DMS 273 (cell line): ENCODE data around the gene RRP15.
"Not testable (repeated sequence)": the region's sequence is repeated elsewhere in the genome, so short reads cannot be mapped to it uniquely, and the experiment has no call there.

Experiments
- DNase-seq: peaks from one replicate; lab custom pipeline; 2025; ENCODE audit not compliant: unreplicated experiment; lab: John Stamatoyannopoulos, UW

RRP15 gene

DNA sequence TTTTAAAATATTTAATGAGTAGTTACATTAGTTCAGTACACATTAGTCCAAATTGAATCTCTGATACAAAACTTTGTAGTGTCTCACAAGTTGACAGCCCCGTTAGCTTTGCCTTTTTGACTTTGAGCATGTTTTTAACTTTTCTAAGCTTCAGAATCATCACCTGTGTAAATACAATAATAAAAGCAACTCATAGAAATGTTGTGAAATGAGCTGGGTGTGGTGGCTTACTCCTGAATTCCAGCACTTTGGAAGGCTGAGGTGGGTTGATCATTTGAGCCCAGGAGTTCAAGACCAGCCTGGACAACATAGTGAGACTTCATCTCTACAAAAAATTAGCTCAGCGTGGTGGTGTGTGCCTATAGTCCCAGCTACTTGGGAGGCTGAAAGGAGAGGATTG is 11.1 kb downstream of the RRP15 start:
- no peak for DNase-seq

DNA sequence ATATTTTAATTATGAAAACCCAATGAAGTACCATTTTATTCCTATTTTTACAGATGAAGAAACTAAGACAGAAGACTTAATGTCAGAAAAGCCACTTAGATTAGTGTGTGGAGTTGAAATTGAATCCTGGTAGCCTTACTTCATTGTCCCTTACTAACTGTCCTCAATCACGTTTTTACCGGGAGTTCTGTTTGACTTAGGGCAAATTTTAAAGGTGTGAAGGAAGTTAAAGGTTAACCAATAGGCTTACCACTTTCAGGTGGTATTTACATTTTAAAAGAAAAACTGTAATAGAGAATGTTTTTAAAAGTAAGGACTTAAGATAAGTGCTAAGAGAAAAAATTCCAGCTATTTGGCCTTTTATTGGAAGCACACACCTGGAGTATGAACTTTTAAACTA is 12.4 kb downstream of the RRP15 start:
- no peak for DNase-seq

DNA sequence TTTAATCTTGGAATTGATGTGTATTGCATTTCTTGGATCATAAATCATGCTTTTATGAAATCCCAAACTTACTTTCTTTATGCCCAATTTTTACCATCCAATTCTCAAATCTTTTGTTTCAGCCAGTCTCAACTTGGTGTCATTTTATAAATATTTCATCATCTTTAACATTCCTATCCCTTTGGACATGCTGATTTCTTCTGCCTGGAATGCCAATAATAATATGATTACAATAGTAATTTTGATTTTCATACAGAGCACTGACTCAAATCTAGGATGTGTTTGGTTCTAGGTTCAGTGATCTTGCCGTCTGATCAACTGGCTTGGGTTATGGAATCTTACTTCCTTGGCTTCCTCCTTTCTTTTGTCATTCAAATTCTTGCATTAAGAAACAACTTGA is 12.8 kb downstream of the RRP15 start:
- no peak for DNase-seq

DNA sequence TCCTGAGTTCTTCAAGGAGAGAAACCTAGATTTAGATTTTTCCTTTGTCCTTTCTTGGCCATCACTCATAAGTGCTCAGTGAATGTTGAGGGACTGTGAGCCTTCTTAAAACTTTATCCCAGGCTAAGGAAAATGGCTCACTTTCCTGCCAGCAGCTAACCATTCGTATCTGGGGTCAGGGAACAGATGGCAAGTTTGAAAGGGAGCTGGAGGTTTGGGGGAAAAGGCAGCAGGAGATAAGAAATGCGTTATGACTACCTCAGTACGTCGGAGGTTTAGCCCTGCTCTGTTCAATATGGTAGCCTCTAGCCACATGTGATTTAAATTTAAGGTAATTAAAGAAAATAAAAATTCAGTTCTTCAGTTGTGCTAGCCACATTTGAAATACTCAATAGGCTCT is 13.3 kb downstream of the RRP15 start:
- peak; percentile 75 for DNase-seq

DNA sequence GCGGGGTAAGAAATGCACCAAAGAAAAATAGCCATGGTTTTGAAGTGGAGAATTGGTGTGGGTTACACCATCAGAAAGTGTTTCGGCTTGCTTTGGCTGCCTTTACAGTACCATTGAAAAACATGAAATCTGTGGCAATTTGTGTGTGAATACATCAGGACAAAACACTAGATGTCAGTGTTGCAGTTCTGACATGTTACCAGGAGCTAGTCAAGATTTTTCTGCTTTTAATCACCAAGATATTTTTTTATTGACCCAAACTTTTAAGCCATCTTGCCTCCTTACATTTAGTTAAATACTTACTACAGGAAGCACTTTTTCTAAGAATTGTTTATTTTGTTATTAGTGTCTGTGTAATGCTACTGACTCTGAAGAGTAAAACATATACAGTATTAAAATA is 14.3 kb downstream of the RRP15 start:
- peak; percentile 66 for DNase-seq

DNA sequence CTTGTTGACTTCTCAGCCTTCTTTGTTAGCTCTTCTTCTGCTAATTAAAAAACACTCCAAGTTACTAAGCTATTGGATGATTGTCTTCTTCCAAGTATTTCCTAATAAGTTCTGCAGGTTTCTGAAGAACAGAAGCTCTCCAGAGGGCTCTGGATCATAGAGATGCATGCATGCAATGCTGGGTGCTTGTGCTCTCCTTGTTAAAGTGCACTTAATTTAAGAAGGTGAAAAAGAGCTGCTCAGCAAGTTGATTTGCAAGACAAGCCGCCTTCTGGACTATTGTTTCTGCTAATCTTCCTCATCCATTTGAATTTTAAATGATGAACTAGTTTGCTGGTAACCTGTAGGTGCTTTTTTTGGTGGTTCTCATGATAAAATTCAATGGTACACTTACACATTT is 16.1 kb downstream of the RRP15 start:
- no peak for DNase-seq

DNA sequence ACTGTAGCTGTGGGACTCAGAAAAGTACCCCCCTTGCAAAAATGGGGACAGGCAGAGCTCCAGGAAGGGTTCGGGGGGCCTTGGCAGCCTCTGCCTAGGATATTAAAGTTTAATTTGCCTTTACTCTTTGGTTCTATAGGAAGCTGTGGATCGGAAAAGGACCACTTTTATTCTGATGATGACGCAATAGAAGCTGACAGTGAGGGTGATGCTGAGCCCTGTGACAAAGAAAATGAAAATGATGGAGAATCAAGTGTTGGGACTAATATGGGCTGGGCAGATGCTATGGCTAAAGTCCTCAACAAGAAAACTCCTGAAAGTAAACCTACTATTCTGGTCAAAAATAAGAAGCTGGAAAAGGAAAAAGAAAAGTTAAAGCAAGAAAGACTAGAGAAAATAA is 17.1 kb downstream of the RRP15 start:
- DNase-seq: no peak

DNA sequence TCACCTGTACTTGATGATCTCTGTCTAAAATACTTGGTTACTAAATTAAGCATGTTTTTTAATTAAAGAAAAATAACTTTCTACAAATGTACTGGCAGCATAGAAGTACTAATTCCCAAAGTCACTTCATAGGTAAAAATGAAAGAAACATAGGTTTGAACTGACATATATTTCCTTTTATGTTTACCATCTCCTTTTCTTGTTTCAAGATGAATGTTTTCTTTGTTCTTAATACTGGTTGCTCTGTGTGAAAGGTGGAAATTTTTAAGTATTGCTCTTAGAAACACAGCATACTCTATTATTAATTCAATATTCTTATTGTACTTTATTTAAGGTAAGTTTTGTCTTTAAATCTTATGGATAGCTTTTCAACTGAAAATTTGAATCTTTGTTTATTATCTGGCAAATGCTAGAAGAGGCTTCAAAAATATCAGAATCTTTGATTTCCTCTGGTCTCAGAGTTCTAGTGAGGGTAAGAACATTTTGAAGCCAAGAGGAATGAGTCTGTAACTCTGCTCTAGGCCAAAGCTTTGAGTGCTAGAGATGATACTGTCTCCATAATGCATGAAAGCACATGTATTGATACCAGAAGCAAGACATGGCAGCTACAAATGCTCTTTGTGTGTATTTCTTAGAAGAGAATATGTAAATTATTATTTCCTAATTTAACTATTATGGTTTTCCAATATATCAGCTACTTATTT is 18.2 kb downstream of the RRP15 start:
- no peak for DNase-seq

DNA sequence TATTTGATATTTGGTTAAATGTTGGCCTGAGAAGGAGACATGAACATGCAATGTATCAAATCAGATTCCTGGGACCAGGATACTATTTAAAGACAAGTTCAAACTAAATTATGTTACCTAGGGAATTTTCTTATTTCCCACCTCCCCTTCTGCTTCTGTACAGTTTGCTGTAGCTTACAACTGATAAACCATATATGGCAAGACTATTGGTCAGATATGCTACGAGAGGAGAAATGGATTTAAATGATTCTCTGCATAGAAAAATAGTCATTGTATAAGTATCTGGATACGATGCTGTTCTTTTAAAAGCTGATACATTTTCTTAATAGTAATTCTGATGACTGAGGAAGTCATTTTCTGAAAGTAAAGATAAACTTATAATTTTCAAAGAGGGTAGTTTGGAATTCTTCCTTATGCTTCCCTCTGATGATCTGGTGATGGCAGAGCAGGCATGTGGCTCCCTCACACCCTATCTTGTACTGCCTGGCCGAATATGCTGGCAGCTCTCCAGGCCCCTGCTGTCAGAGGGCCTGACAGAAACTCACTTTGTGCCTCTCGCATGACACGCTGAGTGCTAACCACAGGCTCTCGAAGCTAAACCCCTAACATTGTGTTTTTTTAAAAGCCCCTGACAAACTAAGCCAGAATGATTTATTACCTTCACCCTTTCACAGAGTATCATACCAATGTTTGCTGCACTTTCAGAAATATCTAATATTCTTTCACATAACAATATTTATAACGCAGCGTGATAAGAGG is 19.4 kb downstream of the RRP15 start:
- peak; percentile 68 for DNase-seq

DNA sequence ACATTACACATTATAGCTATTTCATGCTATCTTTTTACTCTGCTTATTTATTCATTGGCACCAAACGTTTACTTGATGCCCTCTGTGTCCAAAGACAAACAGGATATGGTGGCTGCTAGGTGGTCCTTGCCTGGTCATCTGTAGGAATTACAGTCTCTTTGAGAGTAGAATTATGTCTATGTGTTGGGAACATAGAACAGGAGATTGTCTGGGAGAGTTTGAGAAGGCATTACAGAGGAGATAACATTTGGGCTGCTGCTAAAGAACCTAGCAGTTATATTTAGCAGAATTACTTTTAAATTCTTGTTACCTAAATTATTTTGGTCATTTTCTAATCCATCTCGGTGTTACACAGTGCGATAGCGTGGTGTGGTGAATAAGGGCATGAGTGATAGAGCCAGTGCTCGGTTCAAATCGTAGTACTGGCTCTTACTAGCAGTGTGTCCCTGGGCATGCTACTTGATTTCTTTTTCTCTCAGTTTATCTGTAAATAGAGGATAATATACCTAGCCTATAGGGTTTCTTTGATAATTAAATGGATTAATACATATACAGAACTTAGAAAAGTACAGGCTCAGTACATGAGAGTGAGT is 20.5 kb downstream of the RRP15 start:
- DNase-seq: no peak

DNA sequence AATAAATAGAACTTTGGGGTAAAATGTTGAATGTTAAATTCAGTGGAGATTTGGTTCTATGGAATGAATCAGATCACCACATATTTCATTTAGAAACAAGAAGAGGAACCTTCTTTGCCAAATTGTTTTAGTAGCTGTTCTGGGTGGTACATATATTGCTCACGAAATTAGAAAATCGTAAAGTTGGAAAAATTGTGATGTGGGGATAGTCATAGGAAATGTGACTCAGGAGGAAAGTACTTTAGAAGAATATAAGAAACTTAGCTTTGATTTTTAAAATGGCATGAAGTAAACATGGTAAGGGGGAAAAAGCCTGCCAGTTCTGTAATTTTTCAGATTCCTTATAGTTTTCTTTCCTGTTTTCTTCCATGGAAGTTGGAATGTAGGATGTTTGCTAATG is 27.4 kb downstream of the RRP15 start:
- no peak for DNase-seq

DNA sequence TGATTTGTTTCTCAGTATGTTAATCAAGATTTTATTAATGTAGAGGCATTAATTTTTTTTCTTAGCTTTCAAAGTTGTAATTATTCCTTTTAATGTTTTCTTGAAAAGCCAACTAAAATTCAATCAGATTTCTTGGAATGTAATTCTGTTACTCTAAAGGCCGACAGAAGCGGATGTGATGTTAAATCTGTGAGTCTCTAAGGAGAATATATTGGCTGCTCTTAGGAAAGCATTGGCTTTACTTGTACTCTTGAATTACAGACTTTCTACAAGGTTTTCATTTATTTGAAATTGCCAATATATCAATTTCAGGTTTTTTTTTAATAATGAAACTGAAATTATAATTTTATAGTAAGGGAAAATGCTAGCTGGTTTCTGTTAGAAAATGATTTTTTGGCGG is 29.2 kb downstream of the RRP15 start:
- no peak for DNase-seq

DNA sequence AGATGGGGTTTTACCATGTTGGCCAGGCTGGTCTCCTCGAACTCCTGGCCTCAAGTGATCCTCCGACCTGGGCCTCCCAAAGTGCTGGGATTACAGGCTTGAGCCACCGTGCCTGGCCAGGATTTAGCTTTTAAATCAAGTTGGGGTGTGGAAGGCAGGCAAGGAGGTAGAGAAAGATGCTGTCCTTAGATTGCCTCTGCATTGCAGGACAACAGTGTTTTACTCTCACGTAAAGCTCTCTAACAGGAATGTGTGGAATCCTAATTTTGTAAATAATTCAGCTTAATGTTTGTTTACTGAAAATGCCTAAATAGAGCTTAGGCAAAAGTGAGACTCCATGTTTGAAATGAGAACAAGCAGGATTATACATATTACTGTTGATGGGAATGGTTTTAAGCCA is 30.5 kb downstream of the RRP15 start:
- DNase-seq: no peak

DNA sequence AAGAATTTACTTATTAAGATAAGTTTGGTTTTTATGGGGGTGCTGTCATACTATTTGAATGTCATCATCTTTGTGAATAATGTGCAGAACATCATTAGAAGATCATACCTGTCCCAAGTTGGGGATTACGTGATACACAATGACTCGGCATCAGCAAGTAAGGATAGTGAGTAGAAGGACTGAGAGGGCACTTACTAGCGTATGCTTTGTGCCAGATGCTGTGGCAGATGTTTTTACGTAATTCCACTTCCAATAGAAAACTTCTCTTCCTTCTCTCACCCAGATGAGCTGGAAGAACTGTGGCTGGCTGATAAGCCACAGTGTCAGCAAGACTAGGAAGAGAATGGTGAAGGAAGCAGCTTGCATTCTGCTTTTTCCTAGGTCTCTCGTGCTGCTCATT is 32.0 kb downstream of the RRP15 start:
- DNase-seq: peak; percentile 30

DNA sequence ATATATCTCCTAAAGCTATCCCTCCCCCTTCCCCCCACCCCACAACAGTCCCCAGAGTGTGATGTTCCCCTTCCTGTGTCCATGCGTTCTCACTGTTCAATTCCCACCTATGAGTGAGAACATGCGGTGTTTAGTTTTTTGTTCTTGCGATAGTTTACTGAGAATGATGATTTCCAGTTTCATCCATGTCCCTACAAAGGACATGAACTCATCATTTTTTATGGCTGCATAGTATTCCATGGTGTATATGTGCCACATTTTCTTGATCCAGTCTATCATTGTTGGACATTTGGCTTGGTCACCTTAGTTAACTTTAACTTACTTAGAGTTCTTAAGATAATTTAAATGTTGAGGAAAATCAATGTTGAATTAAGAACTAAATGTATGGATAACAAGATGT is 35.1 kb downstream of the RRP15 start:
- not testable (repeated sequence) for DNase-seq

DNA sequence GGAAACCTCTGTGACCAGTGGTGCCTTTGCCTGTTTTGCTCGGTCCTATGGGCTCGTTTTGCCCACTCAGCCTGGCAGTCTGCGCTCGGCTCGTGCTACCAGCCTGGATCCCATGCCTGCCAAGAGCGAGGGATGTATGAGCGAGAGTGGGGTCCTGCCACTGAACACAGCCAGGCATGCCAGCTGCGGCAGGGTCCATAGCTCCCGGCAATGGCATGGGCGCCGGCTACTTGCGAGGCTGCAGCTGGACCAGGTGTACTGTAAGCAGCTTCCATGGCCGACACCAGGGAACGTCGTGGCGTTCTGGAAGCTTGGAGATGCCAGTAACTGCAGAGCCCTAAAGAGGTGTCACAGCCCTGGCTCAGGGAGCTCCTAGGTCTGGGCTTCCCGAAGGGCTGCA is 37.7 kb downstream of the RRP15 start:
- DNase-seq: no peak

DNA sequence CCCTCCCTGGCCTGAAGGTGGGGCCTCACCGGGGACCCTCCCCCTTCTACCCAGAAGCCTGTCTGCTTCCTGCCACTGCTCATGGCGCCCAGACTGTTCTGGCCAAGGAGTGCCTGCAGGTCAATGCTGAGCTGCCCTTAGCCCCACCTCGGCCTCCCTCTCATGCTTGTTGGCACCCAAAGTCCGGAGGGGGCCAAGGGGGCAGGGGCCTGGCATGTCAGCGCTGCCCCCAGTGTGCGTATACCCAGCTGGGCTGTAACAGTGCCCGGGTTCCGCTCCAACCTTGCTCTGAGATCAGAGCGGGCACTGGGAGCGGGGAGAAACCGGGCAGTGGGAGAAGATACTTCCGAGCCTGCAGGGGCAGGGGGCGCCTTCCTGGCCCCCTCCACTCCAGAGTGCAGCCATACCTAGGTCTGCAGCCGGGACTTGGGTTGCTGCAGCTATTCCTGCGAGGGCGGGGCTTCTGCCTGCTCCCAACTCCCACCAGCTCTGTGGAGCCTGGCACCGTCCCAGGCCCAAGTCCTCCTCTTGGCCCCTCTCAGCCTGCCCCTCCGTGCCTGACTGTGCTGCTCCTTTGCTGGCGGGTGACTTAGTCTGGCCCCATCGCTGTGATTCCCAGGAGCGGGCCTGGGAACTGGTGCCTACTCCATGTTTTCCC is 38.6 kb downstream of the RRP15 start:
- DNase-seq: no peak

DNA sequence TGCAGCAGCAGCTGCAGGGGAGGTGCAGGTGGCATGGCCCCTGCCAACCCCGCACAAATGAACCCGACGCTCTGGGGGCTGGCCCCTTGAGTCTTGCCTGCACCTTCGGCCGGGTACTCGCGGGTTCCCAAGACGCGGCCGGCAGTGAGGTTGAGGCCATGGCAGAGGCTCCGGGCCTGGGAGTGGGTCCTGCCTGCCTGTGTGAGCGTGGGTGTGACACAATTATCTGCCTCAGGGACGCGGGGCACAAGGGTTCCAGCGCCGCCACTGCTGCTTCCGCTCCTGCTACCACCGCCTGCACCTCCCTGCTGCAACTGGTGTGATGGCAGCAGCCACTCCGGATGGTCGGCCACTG is 39.1 kb downstream of the RRP15 start:
- no peak for DNase-seq

DNA sequence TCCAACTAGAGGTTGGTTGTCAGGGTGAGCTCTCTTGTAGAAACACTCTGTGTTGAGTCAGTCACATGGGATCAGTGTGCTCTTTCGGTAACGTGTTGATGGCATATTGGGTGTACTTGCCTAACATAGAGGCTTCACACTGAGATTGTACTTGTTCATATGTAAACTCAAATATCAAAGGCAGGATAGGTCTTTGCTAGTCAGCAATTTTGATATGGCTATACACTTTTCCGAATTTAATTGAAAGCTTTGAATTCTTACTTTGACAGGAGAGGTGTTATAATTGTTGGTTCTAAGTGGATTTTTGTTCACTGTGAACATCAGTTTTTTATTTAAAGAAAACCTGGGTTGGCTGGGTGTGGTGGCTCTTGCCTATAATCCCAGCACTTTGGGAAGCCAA is 43.7 kb downstream of the RRP15 start:
- no peak for DNase-seq

DNA sequence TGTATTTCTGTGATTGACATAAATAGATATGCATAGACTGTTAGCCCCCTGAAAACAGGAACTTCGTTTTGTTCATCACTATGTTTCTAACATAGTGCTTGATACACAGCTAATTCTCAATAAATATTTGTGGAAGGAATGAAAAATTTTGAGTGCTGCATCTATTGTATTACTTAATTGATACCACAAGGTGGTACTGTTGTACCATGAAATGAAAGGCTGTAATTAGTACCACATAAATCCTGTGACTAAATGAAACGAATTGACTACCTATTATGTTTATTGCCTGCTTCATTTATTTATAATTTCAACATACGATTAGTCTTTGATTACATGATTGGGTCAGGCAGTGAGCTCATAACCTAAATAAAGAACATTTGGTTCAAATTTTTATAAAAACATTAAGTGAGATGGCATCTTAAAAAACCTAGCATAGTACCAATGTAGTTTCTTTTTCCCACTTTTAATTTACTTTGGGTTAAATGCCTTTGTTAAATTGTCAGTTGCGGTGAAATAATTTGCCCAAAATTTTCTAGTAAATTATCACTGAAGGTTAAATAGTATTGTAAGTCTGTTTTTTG is 45.0 kb downstream of the RRP15 start:
- peak; percentile 67 for DNase-seq

DNA sequence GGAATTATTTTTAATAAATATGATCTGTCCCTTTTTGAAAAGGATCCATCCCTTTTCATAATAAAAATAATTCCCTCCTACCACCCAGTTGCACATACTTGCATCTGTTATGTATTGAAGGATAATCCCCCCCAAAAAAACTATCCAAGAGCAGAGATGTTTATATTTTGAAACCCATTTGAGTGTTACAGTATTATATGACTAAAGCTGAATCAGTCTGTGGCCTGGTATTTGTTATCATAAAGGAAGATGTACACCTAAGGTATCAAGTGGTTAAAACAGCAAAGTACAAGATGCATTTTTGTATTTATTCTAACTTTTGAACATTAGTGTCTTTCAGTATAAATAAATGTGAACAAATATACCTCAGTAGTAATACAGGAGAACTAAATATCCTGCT is 47.3 kb downstream of the RRP15 start:
- DNase-seq: no peak

DNA sequence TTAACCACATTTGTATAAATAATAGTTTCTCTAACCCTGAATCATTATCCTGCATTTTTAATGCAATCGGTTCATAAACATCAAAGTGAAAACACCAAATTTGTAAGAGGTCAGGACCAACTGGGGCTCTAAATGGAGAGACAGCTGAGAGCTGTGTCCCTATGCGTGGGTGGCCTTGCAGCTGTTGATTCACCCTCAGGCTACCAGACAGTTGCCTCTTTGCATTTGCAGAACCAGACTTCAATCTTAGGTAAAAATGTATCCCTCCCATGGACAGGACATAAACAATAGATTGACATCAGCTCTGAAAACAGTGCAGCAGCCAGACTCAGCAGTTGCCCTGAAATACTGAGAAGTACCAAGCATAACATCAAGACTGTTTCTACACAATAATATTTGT is 51.2 kb downstream of the RRP15 start:
- no peak for DNase-seq
